ENCODE measurements around the gene LHX4.

Gene LHX4

DNA sequence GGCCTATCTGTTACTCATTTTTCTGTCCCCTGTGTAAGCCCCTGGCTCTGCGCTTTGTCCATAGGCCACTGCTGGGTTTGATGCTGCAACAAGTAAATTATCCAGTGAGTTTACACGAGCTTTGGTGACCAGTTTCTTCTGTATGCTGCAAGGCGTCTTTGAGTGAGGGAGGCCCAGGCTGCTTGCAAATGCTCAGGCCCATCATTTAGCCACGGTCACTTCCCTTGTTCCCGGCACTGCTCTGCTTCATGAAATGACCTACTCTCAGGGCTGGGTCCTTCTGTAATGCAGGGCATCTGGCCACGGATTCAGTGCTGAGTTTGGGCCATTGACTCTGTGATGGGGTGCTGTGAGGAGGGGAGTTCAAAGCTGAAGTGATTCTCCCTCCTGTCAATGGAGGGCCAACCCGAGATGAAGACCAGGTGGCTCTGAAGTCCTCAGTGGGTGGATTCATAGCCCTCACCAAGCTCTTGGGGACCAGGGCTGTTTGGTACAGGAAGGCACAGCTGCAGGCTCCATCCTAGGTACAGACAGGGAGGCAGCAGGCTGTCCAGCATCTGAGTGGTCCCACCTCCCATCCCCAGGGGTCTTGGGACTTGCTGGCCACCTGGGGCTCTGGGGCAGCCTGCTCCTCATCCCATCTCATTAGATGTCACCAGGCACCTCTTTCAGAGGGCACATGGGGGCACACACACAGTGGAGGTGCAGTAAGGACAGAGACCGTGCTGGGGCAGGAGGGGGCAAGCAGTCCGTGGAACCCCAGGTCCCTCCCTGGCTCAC lies 21.7 kb downstream of the LHX4 start:
- Mint-ChIP-seq H3K36me3 (ENCODE audit: low read depth) (no peaks in the 10 kb centered on the region), H3K9me3 (no peaks in the 10 kb centered on the region), H3K4me3 (no peak overlapping the region), H3K4me1 (peaks cover 2% of the 10 kb centered on the region), H3K27me3 (peaks cover 29% of the 10 kb centered on the region), H3K27ac (no peak overlapping the region)
- ATAC-seq (no peak), DNase-seq (no peak)

DNA sequence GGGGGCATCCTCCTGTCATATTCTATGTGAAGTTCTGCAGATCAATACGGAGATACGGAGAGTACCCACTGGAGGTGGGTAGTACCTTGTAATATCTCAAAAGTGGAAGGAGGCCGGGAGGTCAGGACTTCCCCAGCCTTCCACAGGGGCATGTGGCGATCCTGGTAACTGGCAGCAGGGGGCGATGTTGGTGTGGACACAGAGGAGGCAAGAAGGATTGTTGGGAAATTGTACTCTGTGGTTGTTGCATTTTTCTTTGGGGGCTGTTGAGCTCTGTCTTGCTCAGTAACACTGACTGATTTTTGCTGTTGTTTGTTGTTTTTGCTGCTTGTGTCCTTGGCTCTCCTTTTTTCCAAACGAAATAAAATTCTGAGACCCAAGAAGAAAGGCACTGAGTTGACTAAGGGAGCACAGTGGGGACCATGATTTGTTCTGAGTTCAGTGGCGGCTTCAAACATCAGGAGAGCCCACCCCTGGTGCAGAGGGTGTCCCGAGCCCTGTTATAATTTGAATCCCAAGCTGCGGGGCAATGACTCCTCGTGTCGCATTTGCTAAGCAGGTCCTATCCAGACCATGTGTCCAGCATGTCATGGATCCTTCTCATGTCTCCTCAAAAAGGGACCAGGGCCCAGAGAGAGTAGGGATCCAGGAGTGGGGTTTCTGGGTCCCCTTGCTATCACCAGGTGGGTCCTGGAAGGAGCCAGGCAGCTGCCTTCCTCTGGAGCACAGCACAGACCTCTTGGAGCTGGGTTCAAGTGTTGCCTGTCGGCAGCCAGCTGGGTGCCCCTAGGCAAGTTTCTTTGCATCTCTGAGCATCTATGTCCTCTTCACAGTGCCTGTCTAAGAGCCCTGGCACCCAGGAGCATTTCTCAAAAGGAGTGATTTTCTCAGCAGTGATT lies 22.8 kb downstream of the LHX4 start:
- Mint-ChIP-seq H3K4me1 (peaks cover 2% of the 10 kb centered on the region), H3K27ac (no peak overlapping the region), H3K9me3 (no peaks in the 10 kb centered on the region), H3K36me3 (ENCODE audit: low read depth) (no peaks in the 10 kb centered on the region), H3K4me3 (no peak overlapping the region), H3K27me3 (peaks cover 32% of the 10 kb centered on the region)
- DNase-seq (peak; percentile 80), ATAC-seq (peak; percentile 39)

DNA sequence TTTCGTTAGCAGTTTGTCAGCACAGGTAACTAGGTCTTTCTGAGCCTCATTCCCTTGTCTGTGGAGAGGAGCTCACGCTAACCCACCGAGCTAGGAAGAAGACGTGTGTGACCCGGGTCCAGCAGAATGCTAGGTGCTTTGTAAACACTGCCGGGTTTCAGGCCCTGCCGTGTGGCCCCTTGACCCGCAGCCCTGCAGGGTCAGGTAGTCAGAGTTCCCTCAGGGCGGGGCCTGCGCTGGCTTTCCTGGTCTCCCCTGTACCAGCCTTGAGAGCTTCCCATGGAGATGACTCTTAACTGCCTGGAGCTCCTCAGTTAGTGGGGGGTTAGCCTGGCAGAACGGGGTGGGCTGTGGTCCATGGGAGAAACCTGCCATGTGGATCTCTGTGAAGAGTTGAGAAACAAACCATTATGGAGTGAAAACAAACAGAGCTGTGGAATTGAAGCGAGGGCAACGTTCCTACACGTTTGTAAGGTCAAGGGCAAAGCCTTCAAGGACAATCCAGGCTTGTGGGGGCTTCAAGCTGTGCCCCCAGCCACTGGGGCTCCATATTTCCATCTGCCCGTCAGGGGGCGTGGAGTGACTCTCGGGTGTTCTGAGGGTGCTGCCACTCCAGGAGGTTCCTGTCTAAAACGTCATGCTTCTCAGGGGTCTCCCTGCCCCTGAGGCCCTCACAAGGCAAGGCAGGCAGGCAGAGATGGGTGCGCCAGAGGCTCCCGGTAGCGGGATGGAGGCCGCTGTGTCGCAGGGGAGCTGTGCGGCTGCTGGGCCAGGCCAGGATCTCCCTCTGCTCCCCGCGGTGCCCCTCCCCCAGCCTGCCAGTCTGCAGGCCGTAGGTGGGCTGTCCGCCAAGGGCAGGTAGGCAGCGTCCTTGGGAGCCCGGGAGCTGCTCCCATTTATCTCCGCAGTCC lies 23.8 kb downstream of the LHX4 start:
- ATAC-seq: no peak
- H3K36me3 Mint-ChIP-seq (ENCODE audit: low read depth): no peaks in the 10 kb centered on the region
- DNase-seq: no peak
- H3K27ac Mint-ChIP-seq: no peak overlapping the region
- H3K9me3 Mint-ChIP-seq: no peaks in the 10 kb centered on the region
- H3K27me3 Mint-ChIP-seq: peaks cover 34% of the 10 kb centered on the region
- no peak overlapping the region for H3K4me3 Mint-ChIP-seq
- peaks cover 2% of the 10 kb centered on the region for H3K4me1 Mint-ChIP-seq

DNA sequence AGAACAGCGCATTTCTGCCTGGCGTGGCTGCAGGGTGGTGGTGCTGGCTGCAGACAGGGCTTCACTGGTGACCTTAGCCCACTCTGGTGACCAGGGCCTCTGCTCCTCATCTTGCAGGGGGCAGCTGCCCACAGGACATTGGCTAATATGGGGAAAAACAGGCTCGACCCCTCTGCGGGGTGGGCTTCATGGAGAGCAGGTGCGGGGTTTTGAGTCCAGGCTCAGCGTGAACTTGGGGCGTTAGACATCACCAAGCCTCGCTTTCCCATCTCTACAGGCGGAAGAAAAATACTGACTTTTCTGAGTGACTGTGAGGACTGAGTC lies 24.4 kb downstream of the LHX4 start:
- Mint-ChIP-seq H3K4me3 (no peak overlapping the region), H3K27ac (no peak overlapping the region), H3K36me3 (ENCODE audit: low read depth) (no peaks in the 10 kb centered on the region), H3K9me3 (no peaks in the 10 kb centered on the region), H3K4me1 (peaks cover 2% of the 10 kb centered on the region), H3K27me3 (peaks cover 34% of the 10 kb centered on the region)
- DNase-seq (no peak), ATAC-seq (no peak)

DNA sequence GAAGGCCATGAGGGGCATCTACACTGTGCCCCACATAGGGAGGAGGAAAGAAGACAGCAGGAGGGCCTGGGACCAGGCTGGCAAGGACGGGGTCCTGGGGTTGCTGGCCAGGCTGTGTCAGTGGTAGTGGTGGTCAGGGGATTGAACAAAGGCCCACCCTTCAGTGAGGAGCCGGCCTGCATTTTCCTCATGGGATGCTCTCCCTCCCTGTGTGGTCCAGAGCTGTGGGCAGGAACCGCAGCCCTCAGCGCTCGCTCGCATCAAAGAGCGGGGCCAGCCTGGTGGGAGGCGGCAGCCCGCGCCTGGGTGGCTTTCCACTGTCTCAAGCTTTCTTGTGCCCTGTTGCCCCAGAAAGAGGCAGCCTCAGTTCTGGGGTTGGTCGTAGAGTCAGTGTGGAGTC lies 24.8 kb downstream of the LHX4 start:
- ATAC-seq (no peak), DNase-seq (no peak)
- Mint-ChIP-seq H3K27ac (no peak overlapping the region), H3K36me3 (ENCODE audit: low read depth) (no peaks in the 10 kb centered on the region), H3K9me3 (no peaks in the 10 kb centered on the region), H3K4me3 (no peak overlapping the region), H3K4me1 (peaks cover 2% of the 10 kb centered on the region), H3K27me3 (peaks cover 30% of the 10 kb centered on the region)

DNA sequence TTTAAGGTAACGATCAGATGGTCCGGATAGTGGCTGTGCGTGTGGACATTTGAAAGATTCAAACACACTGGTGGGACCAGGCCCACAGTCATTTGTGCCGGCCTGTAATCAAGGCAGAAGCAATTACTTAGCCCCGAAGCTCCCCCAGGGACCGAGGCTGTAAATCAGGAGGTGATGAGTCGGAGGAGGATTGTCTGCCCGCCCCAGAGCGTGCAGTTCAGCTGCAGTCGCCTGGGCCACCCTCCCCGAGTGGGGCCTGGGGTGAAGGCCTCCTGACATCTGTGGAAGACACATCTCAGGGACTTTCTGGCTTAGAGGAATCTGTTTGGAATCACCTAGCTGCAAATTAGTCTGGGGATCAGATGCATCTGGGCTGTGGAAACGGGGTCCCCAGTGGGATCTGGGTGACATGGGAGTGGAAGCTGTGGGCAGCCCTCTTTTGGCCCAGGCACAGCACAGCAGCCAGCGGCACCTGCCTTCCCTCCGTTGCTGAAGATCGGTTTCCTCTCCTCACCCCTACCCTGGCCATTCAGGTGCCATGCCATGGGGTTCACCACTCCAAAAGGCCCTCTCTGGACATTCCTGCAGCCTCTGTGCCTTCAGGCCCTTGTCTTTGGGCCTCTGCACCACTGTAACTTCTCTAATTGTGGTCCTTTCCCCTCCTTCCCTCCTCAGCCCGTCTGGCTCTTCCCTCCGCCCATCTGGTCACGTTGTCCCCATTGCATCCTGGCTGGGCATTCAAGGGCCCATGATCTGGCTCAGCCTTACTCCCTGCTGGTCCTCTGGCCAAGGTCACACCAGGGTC lies 25.7 kb downstream of the LHX4 start:
- Mint-ChIP-seq H3K36me3 (ENCODE audit: low read depth) (no peaks in the 10 kb centered on the region), H3K27ac (no peak overlapping the region), H3K27me3 (peaks cover 26% of the 10 kb centered on the region), H3K4me1 (no peaks in the 10 kb centered on the region), H3K9me3 (no peaks in the 10 kb centered on the region), H3K4me3 (no peak overlapping the region)
- no peak for DNase-seq
- no peak for ATAC-seq

DNA sequence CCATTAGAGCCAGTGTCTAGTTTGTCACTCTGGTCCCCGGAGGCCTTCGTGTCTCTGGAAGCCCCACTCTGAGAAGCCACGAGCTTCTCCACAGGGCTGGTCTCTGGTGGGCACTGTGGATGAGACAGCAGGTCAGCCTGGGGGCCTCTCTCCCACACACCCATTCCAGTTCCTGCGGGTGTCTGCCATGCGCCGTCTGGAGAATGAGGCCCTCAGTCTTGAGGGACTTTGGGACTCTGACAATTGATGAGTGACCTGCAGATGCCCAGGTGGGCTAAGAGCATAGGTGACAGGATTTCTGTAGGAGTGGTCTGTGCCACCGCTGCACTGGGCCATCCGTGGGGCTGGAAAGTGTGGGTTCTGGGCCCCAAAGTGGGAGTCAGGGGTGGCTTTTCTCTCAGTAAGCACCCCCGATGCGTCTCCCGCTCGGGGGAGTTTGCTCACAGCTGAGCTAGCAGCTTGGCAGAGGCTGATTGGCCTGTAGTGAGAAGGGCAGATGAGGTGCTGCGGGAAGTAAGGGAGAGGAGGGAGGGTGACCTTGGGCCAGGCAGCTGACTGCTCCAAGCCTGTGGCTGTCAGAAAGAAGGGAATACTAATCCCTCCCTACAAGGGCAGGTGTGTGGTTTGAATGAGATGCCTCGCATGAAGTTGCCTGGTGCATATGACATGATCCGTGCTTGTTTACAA lies 26.4 kb downstream of the LHX4 start:
- Mint-ChIP-seq H3K4me3 (no peak overlapping the region), H3K27me3 (peaks cover 22% of the 10 kb centered on the region), H3K9me3 (no peaks in the 10 kb centered on the region), H3K4me1 (no peaks in the 10 kb centered on the region), H3K27ac (no peak overlapping the region), H3K36me3 (ENCODE audit: low read depth) (no peaks in the 10 kb centered on the region)
- no peak for DNase-seq
- ATAC-seq: no peak

DNA sequence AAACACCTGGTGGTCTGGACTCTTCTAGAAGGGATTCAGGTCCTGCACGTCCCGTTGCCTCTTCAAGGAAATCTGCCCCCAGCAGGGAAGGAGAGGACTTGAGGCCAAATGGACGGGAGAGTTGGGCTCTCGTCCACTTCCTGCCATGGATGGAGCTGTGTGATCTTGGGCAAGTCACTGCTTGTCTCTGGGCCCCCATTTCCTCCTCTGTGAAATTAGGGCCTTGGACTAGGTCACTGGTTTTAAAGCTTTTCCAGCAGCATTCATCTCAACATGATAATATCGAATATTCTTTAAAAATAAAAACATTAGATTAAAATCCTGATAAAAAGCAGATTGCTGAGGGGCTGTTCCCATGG lies 26.9 kb downstream of the LHX4 start:
- Mint-ChIP-seq H3K4me3 (no peak overlapping the region), H3K36me3 (ENCODE audit: low read depth) (no peaks in the 10 kb centered on the region), H3K27me3 (peaks cover 19% of the 10 kb centered on the region), H3K27ac (no peak overlapping the region), H3K9me3 (no peaks in the 10 kb centered on the region), H3K4me1 (no peaks in the 10 kb centered on the region)
- ATAC-seq (no peak), DNase-seq (no peak)

DNA sequence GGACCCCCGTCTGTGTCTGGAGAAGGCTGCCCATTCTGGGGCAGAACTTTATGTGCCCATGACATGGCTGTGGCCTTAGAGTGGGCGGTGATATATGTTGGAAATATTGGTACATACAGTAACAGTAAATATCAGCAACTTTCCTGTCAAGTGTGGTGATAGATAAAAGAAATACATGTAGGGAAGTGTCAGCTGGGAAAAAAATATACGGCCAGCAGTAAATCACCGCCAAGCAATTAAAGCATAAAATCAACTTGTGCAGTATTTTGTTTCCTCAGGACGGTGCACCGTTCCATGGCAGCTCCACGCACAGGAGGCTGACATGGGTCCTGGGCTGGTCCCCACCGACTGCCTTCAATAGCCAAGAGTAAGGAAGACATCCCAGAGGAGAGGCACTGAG lies 27.4 kb downstream of the LHX4 start:
- DNase-seq: no peak
- Mint-ChIP-seq H3K36me3 (ENCODE audit: low read depth) (no peaks in the 10 kb centered on the region), H3K4me1 (no peaks in the 10 kb centered on the region), H3K27me3 (peaks cover 18% of the 10 kb centered on the region), H3K4me3 (no peak overlapping the region), H3K27ac (no peak overlapping the region), H3K9me3 (no peaks in the 10 kb centered on the region)
- ATAC-seq: no peak

DNA sequence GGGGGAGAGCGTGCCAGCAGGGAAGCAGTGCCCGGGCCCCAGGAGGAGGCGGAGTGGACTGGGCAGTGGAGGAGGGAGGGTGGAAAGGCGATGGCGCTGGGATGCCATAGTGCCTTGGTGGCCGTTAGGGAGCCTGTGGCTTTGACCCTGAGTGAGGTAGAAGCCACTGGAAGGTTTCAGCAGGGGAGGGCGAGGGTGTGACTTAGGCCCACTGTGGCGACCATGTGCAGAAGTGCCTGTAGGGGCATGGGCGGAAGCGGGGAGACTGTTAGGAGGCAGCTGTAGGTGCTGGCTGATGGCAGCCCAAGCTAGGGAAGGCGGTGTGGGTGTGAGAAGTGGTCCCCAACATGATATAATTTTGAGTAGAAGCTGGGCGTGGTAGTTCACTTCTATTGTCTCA lies 28.2 kb downstream of the LHX4 start:
- Mint-ChIP-seq H3K9me3 (no peaks in the 10 kb centered on the region), H3K4me3 (no peak overlapping the region), H3K36me3 (ENCODE audit: low read depth) (no peaks in the 10 kb centered on the region), H3K27ac (no peak overlapping the region), H3K4me1 (no peaks in the 10 kb centered on the region), H3K27me3 (peaks cover 14% of the 10 kb centered on the region)
- ATAC-seq: no peak
- DNase-seq: no peak

DNA sequence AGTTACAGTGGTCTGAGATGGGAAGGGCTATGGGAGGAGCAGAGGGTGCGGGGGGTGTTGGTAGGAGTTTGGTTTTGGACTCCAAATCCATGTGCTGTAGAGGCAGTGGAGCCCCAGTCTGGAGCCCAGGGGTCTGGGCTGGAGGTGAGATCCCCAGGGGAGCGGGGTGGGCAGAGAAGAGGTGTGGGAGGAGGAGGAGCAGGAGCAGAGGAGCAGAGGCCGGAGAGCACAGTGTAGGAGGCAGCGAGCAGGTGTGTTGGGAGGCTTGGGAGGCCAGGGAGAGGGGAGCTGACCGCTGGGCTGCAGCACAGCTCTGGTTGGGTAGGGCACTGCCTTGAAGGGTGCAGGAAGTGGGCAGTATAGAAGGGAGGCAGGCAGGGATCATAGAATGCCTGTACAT lies 28.9 kb downstream of the LHX4 start:
- Mint-ChIP-seq H3K36me3 (ENCODE audit: low read depth) (no peaks in the 10 kb centered on the region), H3K4me3 (no peak overlapping the region), H3K4me1 (no peaks in the 10 kb centered on the region), H3K27ac (no peak overlapping the region), H3K27me3 (peaks cover 12% of the 10 kb centered on the region), H3K9me3 (no peaks in the 10 kb centered on the region)
- ATAC-seq: peak; percentile 11
- DNase-seq: no peak

DNA sequence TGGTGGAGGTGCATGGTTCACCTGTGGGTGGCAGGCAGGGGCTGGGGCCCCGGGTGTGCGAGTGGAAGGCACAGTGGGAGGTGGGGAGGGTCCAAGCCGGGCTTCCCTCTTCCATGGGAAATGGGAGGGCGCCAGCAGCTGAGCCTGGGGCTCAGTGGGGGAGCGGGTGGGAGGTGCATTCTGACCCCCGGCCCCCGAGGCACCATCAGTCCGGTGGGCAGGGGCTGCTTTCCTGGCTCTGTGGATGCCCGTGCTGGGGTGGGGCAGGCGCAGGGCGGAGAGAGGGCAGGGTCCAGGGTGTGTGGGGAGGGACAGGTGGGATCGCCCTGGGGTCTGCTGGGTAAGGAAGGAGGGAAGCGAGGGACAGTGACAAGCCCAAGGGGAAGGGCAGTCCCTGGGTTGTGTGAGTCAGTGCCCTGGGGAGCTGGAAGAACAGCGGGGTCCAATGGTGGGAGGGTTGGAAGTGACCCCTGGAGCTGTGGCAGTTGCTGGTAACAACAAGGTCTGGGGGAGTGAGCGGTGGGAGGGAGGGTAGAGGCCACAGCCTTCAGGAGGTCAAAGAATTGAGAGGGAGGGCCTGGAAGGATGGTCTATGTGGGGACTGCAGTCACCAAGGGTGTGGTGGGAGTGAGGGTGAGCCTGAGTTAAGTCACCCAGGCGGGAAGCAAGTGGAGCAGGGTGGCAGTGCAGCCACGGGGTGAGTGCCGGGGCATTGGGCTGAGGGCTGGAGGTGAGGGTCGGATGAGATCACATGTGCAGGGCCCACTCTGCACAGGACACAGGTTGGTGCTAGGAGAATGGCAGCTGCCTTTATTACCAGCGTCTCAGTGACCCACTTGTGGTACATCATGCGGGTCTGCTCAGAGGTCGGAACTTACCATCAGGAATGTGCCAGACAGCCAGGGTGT lies 29.6 kb downstream of the LHX4 start:
- H3K4me1 Mint-ChIP-seq: no peaks in the 10 kb centered on the region
- no peaks in the 10 kb centered on the region for H3K36me3 Mint-ChIP-seq (ENCODE audit: low read depth)
- DNase-seq (no peak), ATAC-seq (no peak)
- peaks cover 10% of the 10 kb centered on the region for H3K27me3 Mint-ChIP-seq
- no peak overlapping the region for H3K27ac Mint-ChIP-seq
- H3K4me3 Mint-ChIP-seq: no peak overlapping the region
- no peaks in the 10 kb centered on the region for H3K9me3 Mint-ChIP-seq

DNA sequence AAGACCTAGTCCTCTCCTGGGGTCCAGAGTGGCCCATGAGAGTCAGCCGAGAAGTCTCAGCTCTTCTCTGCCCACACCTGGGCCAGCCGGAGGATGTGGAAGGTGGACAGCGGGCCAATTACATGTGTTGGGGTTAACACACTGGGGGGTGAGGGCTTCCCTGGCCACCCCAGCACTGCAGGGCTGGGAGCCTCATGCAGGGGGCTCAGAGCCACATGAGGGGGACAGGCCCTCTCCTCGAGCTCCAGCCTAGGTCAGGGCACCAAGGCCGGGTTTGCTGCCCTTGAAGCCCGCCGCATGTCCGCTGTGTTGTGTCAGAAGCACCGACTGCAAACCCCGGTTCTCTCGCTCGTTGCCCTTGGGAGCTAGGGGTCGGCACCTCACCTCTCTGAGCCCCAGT lies 30.5 kb downstream of the LHX4 start:
- Mint-ChIP-seq H3K36me3 (ENCODE audit: low read depth) (no peaks in the 10 kb centered on the region), H3K27me3 (peaks cover 8% of the 10 kb centered on the region), H3K27ac (no peak overlapping the region), H3K9me3 (no peaks in the 10 kb centered on the region), H3K4me3 (no peak overlapping the region), H3K4me1 (no peaks in the 10 kb centered on the region)
- ATAC-seq (no peak), DNase-seq (no peak)
